Kidney epithelial cell (primary cell): Measurements from ENCODE around the gene SSX4B. TPM values are rescaled to one million over a fixed set of nuclear protein-coding genes. Genes with fewer than 3 reads are reported as not detected.
"Not testable (repeated sequence)": the region's sequence is repeated elsewhere in the genome, so short reads cannot be mapped to it uniquely, and the experiment has no call there.

Experiments
- DNase-seq: peaks from one replicate; pipeline ENCODE4 v3.0.0-alpha.2; 2010; ENCODE audit warnings: low read depth
- H3K27me3 ChIP-seq: 2 replicates; pipeline ENCODE4 v1.6.0; 2011; ENCODE audit warnings: low read length; ENCODE audit not compliant: control insufficient read depth, insufficient read depth
- H3K36me3 ChIP-seq: 2 replicates; pipeline ENCODE4 v1.5.1; 2011; ENCODE audit warnings: low read length; ENCODE audit not compliant: control insufficient read depth, insufficient read depth
- H3K4me3 ChIP-seq: 2 replicates; pipeline ENCODE4 v1.5.1; 2011; ENCODE audit warnings: low read depth, mild to moderate bottlenecking, control low read depth, low read length
- CTCF ChIP-seq: IDR thresholded peaks from 2 replicates; pipeline ENCODE4 v1.5.1; 2011; ENCODE audit warnings: mild to moderate bottlenecking, moderate library complexity, low read length, control low read depth, inconsistent platforms; ENCODE audit not compliant: insufficient read depth, poor library complexity, severe bottlenecking
- total RNA-seq: library from RNA; depleted of rRNA; stranded (reverse); fragments of >200 nt; gene quantifications from 2 replicates; pipeline ENCODE4 v1.2.3, GENCODE V29; 2015

SSX4B gene
- total RNA-seq = not detected in 2 replicates

DNA sequence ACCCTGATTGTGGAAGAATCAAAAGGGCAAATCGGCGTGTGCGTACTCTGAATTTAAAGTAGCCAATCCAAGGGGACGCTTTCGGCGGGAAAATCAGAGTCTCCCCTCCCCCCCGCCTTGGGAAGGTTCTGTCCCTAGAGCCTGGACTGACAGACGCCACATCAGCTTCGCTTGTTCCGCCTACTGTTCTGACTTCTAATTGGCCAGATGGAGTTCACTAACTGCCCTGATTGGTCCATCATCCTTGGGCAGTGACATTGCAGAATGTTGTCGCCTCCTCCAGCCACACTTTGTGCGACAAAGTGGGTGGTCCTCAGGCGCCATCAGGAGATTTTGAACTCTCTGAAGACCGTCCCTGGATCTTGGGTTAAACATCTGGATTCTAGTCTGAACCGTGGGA, at the start of gene SSX4B:
TSS of gene SSX4B (minus strand) at position 101 of the 400 bp plus-strand sequence. CDS start 588 bp downstream, outside the sequence.
- H3K36me3 ChIP-seq, DNase-seq, H3K4me3 ChIP-seq, H3K27me3 ChIP-seq: not testable (repeated sequence)

DNA sequence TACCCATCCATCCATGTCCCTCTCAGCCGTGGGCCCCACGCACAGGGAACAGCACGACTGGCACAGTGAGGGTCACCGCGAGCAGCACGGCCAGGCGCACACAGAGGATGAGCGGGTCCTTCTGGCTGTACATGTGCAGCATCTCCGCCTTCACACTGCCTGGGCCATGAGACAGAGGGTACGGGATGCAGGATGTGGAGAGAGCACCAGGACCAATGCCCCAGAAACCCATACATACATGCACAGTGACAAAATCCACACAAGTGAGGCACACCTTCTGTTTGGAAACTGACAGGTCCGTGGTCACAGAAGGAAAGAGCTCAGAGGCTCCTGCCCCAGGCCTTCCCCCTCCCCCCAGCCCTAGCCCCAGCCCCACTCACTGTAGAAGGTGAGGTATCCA, 48.8 kb upstream of the SSX4B start:
- no peak for DNase-seq
- H3K27me3 ChIP-seq = no peaks in the 10 kb centered on the region
- H3K4me3 ChIP-seq = no peak overlapping the region
- no peaks in the 10 kb centered on the region for H3K36me3 ChIP-seq
- TF ChIP-seq CTCF = no peak

- Histone ChIP-seq H3K36me3 (no peaks in the 10 kb centered on the region), H3K4me3 (no peak overlapping the region), H3K27me3 (no peaks in the 10 kb centered on the region)
- TF ChIP-seq CTCF = no peak
- no peak for DNase-seq
Observed at GRCh38 chrX:48460031-48460430, 48.3 kb upstream of the SSX4B start.

GRCh38 chrX:48459483-48459882, 47.7 kb upstream of the SSX4B start:
- Histone ChIP-seq H3K27me3 (no peaks in the 10 kb centered on the region), H3K36me3 (no peaks in the 10 kb centered on the region)
- DNase-seq = no peak

DNA sequence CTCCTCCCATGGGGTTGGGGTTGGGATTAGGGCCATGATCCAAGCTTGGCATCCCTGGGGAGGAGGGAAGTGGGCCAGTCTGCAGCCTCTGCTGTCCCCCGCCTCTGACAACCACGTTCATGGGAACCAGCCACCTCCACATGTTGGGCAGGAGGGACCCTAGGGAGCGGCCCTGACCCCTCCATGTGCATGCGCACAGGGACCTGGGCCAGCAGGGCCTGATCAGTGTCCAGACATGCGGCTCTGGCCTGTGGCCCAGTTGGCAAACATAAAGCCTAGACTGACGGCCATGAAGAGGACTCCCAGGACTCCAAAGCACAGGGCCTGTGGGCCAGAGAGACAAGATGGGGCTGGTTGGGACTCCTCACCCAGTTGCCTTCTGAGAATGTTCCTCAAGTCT, 47.0 kb upstream of the SSX4B start:
- no peaks in the 10 kb centered on the region for H3K36me3 ChIP-seq
- DNase-seq = no peak
- H3K4me3 ChIP-seq = no peak overlapping the region
- no peak for TF ChIP-seq CTCF
- H3K27me3 ChIP-seq = no peaks in the 10 kb centered on the region

More at GRCh38 chrX:48459483-48459882, 47.7 kb upstream of the SSX4B start:
- no peak overlapping the region for H3K4me3 ChIP-seq
- no peak for TF ChIP-seq CTCF

GRCh38 chrX:48456628-48457331, 45.0 kb upstream of the SSX4B start:
- Histone ChIP-seq H3K27me3 (no peaks in the 10 kb centered on the region), H3K4me3 (no peak overlapping the region), H3K36me3 (no peaks in the 10 kb centered on the region)
- DNase-seq = no peak
- TF ChIP-seq CTCF = no peak
